ENCODE results near the gene TGFBR2.

The TGFBR2 gene

DNA sequence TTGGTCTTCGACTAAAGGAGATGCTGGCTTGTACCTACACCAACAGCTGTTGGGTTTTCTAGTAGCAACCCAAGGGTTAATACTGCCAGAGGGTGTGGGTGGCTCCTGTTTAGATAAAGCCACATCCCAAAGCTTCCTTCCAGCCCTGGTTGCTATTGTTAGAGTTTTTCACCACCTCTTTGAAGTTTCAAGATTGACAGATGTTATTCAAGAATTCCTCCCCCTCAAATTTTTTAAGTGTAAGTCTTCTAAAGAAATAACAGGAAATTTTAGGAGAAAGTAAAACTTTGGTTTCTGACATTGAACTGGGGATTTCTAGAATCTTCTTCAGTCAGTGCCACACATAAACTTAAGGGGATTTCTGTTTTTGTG lies 60.9 kb downstream of the TGFBR2 start:
- TF ChIP-seq TAF1 (IDR thresholded peaks at IDR 0.05; ENCODE audit: borderline replicate concordance, insufficient read depth, low read length) (no peak), FOXP2 (optimal IDR thresholded peaks at IDR 0.05; ENCODE audit: borderline replicate concordance, extremely low read depth, extremely low read length, insufficient read depth) (no peak), POLR2AphosphoS5 (IDR thresholded peaks at IDR 0.05; ENCODE audit: low read depth, low read length) (no peak), SIN3A (IDR thresholded peaks at IDR 0.05; ENCODE audit: borderline replicate concordance, insufficient read depth, low read length) (no peak)
- TF ChIP-seq, protein P1, sequence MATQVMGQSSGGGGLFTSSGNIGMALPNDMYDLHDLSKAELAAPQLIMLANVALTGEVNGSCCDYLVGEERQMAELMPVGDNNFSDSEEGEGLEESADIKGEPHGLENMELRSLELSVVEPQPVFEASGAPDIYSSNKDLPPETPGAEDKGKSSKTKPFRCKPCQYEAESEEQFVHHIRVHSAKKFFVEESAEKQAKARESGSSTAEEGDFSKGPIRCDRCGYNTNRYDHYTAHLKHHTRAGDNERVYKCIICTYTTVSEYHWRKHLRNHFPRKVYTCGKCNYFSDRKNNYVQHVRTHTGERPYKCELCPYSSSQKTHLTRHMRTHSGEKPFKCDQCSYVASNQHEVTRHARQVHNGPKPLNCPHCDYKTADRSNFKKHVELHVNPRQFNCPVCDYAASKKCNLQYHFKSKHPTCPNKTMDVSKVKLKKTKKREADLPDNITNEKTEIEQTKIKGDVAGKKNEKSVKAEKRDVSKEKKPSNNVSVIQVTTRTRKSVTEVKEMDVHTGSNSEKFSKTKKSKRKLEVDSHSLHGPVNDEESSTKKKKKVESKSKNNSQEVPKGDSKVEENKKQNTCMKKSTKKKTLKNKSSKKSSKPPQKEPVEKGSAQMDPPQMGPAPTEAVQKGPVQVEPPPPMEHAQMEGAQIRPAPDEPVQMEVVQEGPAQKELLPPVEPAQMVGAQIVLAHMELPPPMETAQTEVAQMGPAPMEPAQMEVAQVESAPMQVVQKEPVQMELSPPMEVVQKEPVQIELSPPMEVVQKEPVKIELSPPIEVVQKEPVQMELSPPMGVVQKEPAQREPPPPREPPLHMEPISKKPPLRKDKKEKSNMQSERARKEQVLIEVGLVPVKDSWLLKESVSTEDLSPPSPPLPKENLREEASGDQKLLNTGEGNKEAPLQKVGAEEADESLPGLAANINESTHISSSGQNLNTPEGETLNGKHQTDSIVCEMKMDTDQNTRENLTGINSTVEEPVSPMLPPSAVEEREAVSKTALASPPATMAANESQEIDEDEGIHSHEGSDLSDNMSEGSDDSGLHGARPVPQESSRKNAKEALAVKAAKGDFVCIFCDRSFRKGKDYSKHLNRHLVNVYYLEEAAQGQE (IDR thresholded peaks at IDR 0.05; ENCODE audit: insufficient read depth in 1 of 2, low read depth in 2 of 2, low read length in 2 of 2) = no peak

DNA sequence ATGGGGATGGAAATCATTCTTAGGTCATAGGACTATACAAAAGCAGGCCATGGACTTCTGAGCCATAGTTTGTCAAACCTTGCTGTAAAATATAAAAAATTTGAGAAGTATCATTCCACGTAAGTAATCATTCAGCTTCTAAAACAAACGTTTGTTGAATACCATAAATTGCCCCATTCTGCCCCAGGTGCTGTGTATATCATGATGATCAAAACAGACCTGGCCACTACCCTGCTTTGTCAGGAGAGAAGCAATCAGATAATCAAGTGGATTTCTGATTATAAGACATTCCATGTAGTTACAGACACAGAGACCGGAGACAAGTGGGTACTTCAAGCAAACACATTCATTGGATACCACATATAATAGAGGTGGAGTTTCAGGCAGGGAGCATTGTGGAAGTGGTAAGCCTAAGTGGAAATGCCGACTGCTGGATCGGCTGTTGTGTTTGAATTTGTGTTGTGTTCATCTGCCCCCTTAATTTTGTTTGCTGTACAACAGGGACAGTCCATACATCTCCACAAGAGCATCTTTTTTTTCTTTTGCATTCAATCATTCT lies 61.7 kb downstream of the TGFBR2 start:
- TF ChIP-seq, protein P1 (IDR thresholded peaks at IDR 0.05; ENCODE audit: insufficient read depth in 1 of 2, low read depth in 2 of 2, low read length in 2 of 2) = no peak
- no peak for TF ChIP-seq SIN3A (IDR thresholded peaks at IDR 0.05; ENCODE audit: borderline replicate concordance, insufficient read depth, low read length)
- no peak for TF ChIP-seq POLR2AphosphoS5 (IDR thresholded peaks at IDR 0.05; ENCODE audit: low read depth, low read length)

DNA sequence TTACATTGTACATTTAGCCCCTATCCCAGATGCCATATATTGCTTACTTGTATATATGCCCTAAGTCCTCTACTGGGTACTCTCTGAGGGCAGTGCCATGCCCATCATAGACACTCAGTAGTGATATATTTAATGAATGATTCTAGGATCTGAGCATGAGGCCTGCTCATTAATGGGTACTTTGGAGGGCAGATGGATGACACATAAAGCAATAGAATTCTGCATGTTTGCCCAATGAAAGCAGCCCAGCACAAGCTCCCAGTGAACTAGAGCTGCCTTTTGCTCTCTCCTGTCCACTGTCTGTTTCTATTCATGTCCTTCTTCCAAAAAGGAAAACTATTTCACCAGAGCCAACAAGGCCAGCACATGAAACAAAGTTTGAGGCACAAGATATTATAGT lies 63.9 kb downstream of the TGFBR2 start:
- TF ChIP-seq FOXP2 (optimal IDR thresholded peaks at IDR 0.05; ENCODE audit: borderline replicate concordance, extremely low read depth, extremely low read length, insufficient read depth) = no peak
- TF ChIP-seq POLR2AphosphoS5 (IDR thresholded peaks at IDR 0.05; ENCODE audit: low read depth, low read length) = no peak
- no peak for TF ChIP-seq TAF1 (IDR thresholded peaks at IDR 0.05; ENCODE audit: borderline replicate concordance, insufficient read depth, low read length)
- TF ChIP-seq SIN3A (IDR thresholded peaks at IDR 0.05; ENCODE audit: borderline replicate concordance, insufficient read depth, low read length) = no peak
- TF ChIP-seq, protein P1 (IDR thresholded peaks at IDR 0.05; ENCODE audit: insufficient read depth in 1 of 2, low read depth in 2 of 2, low read length in 2 of 2) = no peak

DNA sequence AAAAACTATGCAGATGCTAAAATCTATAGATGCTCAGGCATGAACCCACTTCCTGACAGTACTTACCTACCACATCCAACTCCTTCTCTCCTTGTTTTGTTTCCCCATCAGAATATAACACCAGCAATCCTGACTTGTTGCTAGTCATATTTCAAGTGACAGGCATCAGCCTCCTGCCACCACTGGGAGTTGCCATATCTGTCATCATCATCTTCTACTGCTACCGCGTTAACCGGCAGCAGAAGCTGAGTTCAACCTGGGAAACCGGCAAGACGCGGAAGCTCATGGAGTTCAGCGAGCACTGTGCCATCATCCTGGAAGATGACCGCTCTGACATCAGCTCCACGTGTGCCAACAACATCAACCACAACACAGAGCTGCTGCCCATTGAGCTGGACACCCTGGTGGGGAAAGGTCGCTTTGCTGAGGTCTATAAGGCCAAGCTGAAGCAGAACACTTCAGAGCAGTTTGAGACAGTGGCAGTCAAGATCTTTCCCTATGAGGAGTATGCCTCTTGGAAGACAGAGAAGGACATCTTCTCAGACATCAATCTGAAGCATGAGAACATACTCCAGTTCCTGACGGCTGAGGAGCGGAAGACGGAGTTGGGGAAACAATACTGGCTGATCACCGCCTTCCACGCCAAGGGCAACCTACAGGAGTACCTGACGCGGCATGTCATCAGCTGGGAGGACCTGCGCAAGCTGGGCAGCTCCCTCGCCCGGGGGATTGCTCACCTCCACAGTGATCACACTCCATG lies 65.3 kb downstream of the TGFBR2 start:
- no peak for TF ChIP-seq TAF1 (IDR thresholded peaks at IDR 0.05; ENCODE audit: borderline replicate concordance, insufficient read depth, low read length)
- TF ChIP-seq POLR2AphosphoS5 (IDR thresholded peaks at IDR 0.05; ENCODE audit: low read depth, low read length) = no peak
- TF ChIP-seq SIN3A (IDR thresholded peaks at IDR 0.05; ENCODE audit: borderline replicate concordance, insufficient read depth, low read length) = no peak
- TF ChIP-seq, protein P1 (IDR thresholded peaks at IDR 0.05; ENCODE audit: insufficient read depth in 1 of 2, low read depth in 2 of 2, low read length in 2 of 2) = no peak
- no peak for TF ChIP-seq FOXP2 (optimal IDR thresholded peaks at IDR 0.05; ENCODE audit: borderline replicate concordance, extremely low read depth, extremely low read length, insufficient read depth)

Measured in PFSK-1 (cell line).